Measurements from ENCODE around the gene C12orf43. TPM values are rescaled to one million over a fixed set of nuclear protein-coding genes. Genes with fewer than 3 reads are reported as not detected.
A peak's percentile ranks its signal among the peaks of the same experiment; 100 is the strongest.

C12orf43 gene
- total and polyA plus RNA-seq, 2 of the 4 experiments (the other 2 are of a cell fraction): 12.5 to 13.5 TPM

DNA sequence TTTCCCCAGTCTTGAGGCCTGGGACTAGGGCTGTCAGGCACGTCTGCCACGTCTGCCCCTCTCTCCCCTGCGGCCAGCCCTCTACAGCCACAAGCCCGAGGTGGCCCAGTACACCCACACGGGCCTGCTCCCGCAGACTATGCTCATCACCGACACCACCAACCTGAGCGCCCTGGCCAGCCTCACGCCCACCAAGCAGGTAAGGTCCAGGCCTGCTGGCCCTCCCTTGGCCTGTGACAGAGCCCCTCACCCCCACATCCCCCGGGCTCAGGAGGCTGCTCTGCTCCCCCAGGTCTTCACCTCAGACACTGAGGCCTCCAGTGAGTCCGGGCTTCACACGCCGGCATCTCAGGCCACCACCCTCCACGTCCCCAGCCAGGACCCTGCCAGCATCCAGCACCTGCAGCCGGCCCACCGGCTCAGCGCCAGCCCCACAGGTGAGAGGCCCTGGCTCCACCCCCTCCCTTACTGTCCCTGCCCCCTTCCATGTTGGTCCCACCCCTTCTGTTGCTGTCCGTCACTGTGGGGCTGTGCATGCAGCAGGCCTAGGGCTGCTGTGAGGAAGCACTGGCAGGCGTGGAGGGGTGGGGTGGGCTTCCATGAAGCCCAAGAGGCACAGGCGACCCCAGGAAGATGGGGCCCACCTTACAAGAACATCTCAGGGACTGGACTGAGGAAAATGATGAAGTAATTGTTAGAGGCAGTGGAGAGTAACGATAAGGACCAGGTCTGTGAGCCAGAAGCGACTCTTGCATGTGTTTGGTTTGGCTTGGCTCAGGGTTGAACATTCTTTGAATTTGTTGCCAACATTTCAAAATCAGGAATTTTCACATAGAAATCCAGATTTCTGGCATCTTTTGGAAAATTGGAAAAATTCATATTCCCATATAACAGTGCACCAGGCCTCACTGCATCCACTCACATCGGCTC lies 16.8 kb downstream of the C12orf43 start:
- H4K91ac ChIP-seq (ENCODE audit: insufficient read depth, low read depth, low read length): no peak overlapping the region
- H2BK15ac ChIP-seq (ENCODE audit: low read depth, low read length): no peak overlapping the region
- in situ Hi-C loops (cut with MboI; ENCODE audit: low sequenced_read_pairs): no loop called here
- H2BK20ac ChIP-seq (ENCODE audit: low read depth, low read length): no peak overlapping the region
- intact Hi-C loops (cut with micrococcal nuclease): no loop called here
- H3K79me1 ChIP-seq (ENCODE audit: low read depth in 1 of 2, low read length in 2 of 2): no peaks in the 10 kb centered on the region
- H3K18ac ChIP-seq (ENCODE audit: low read depth, low read length): no peak overlapping the region
- CTCF ChIA-PET: no interaction called here
- no peak overlapping the region for H3K56ac ChIP-seq (ENCODE audit: extremely low read depth, insufficient read depth, low read length)
- H3K4me1 ChIP-seq (ENCODE audit: control insufficient read depth, insufficient read depth, low read length): peaks cover 4% of the 10 kb centered on the region; the same call in 1 of the 2 replicates
- H3K9ac ChIP-seq (ENCODE audit: low read depth, low read length): no peak overlapping the region
- no peak overlapping the region for H3K27ac ChIP-seq (ENCODE audit: insufficient read depth, low read length)
- H2AK9ac ChIP-seq (replicated peaks; ENCODE audit: low read depth, low read length, poor library complexity): peak overlapping the region; percentile 29
- H2BK120ac ChIP-seq (ENCODE audit: low read depth, low read length): no peak overlapping the region
- TF ChIP-seq, protein P1, sequence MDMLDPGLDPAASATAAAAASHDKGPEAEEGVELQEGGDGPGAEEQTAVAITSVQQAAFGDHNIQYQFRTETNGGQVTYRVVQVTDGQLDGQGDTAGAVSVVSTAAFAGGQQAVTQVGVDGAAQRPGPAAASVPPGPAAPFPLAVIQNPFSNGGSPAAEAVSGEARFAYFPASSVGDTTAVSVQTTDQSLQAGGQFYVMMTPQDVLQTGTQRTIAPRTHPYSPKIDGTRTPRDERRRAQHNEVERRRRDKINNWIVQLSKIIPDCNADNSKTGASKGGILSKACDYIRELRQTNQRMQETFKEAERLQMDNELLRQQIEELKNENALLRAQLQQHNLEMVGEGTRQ (IDR thresholded peaks at IDR 0.05; ENCODE audit: low read depth, low read length): no peak
- no peak for TF ChIP-seq CEBPB (IDR thresholded peaks at IDR 0.05; ENCODE audit: low read depth, low read length)
- no peak for TF ChIP-seq CHD1 (IDR thresholded peaks at IDR 0.05; ENCODE audit: low read depth, low read length)
- TF ChIP-seq, protein P2, sequence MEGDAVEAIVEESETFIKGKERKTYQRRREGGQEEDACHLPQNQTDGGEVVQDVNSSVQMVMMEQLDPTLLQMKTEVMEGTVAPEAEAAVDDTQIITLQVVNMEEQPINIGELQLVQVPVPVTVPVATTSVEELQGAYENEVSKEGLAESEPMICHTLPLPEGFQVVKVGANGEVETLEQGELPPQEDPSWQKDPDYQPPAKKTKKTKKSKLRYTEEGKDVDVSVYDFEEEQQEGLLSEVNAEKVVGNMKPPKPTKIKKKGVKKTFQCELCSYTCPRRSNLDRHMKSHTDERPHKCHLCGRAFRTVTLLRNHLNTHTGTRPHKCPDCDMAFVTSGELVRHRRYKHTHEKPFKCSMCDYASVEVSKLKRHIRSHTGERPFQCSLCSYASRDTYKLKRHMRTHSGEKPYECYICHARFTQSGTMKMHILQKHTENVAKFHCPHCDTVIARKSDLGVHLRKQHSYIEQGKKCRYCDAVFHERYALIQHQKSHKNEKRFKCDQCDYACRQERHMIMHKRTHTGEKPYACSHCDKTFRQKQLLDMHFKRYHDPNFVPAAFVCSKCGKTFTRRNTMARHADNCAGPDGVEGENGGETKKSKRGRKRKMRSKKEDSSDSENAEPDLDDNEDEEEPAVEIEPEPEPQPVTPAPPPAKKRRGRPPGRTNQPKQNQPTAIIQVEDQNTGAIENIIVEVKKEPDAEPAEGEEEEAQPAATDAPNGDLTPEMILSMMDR (conservative IDR thresholded peaks at IDR 0.05; ENCODE audit: low read depth, low read length): no peak
- no peak for TF ChIP-seq NFE2L2 (IDR thresholded peaks at IDR 0.05; ENCODE audit: low read depth, low read length)
- no peak for TF ChIP-seq SMC3 (IDR thresholded peaks at IDR 0.05; ENCODE audit: low read depth, low read length)
- no peak overlapping the region for H3K4me2 ChIP-seq (ENCODE audit: low read depth, low read length)
- H3K23ac ChIP-seq (ENCODE audit: low read depth, low read length): no peak overlapping the region
- no peak overlapping the region for H3K4ac ChIP-seq (ENCODE audit: low read depth, low read length)
- no peaks in the 10 kb centered on the region; the same call in 1 of the 2 replicates for H3K27me3 ChIP-seq (ENCODE audit: control insufficient read depth, insufficient read depth, low read length)
- BruUV-seq (replicated peaks): no TSS peak
- H3K14ac ChIP-seq (replicated peaks; ENCODE audit: low read depth, low read length): no peak overlapping the region
- no peak overlapping the region for H3K4me3 ChIP-seq (ENCODE audit: insufficient read depth, low read depth, low read length)
- DNase-seq (peak; percentile 62), ATAC-seq (ENCODE audit: low read depth) (peak; percentile 58)
- peaks cover 11% of the 10 kb centered on the region for H3K36me3 ChIP-seq (ENCODE audit: control insufficient read depth, insufficient read depth, low read length)
- WGBS, 2 experiments (ENCODE audit: extremely low coverage in 2 of 2, insufficient read length in 1 of 2): 29% methylated on average over 8 of the region's 23 CpGs; no CpG with 5 or more reads in 1 of the 2 experiments
- no peak overlapping the region for H2AK5ac ChIP-seq (ENCODE audit: low read depth, low read length)
- H4K8ac ChIP-seq (ENCODE audit: low read depth in 2 of 2, low read length in 2 of 2): no peak overlapping the region
- no peaks in the 10 kb centered on the region for H3K9me3 ChIP-seq (ENCODE audit: control insufficient read depth, insufficient read depth, low read length)
- no peak overlapping the region for H2BK5ac ChIP-seq (ENCODE audit: low read depth, low read length, poor library complexity, severe bottlenecking)
- no peak overlapping the region for H4K5ac ChIP-seq (ENCODE audit: low read depth, low read length)
- H2AFZ ChIP-seq (replicated peaks; ENCODE audit: low read length, poor library complexity): no peak overlapping the region
- H3K9me1 ChIP-seq (ENCODE audit: insufficient read depth, low read length): no peaks in the 10 kb centered on the region
- POLR2A ChIA-PET (ENCODE audit: unreplicated experiment): no interaction called here
- dilution Hi-C loops (cut with HindIII; ENCODE audit: low sequenced_read_pairs, unreplicated experiment): no loop called here
- no peaks in the 10 kb centered on the region for H4K20me1 ChIP-seq (ENCODE audit: insufficient read depth, low read length)
